CD4-positive, alpha-beta T cell treated with Interleukin-6 for 4 hours (primary cell): Measurements from ENCODE around the gene HOXA9.

Experiments
- DNase-seq: peaks from one replicate; pipeline ENCODE4 v3.0.0-alpha.2; 2020; ENCODE audit warnings: mixed read lengths

HOXA9 gene

DNA sequence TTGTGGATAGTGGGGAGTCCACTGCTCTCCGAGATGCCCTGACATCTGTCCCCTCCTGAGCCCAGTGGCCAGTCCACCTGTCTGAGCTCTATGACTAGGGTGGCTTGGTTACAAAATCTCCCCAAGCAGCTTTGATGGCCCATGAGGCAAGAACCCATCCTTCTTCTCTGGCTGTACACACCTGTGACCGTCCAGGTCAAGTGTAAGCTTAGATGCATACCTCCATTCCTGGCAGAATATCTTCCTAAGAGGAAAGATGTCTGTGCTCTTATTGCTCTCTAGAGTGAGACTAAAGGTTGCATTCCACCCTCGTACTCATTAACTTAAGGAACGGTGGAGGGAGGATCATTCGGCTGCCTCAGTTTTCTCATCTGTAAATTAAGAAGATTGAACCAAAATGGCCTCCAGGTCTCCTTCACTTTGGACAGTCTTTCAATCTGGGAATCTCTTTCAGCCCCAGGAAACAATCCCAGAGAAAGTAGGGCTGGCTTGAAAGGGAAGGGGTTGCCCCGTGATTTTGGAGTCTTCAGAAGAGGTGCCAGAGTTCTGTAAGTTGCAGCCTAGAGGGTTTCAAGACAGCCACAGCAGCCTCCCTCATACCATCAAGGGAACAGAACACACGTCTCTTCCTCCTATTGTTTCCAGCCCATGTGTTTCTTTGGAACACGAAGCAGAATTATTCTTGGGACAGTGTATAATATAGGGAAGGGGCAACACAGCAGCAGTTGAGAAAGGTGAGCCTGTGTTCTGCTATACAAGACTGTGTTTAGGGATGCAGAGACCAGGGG, 40.2 kb downstream of the HOXA9 start:
- DNase-seq = no peak

DNA sequence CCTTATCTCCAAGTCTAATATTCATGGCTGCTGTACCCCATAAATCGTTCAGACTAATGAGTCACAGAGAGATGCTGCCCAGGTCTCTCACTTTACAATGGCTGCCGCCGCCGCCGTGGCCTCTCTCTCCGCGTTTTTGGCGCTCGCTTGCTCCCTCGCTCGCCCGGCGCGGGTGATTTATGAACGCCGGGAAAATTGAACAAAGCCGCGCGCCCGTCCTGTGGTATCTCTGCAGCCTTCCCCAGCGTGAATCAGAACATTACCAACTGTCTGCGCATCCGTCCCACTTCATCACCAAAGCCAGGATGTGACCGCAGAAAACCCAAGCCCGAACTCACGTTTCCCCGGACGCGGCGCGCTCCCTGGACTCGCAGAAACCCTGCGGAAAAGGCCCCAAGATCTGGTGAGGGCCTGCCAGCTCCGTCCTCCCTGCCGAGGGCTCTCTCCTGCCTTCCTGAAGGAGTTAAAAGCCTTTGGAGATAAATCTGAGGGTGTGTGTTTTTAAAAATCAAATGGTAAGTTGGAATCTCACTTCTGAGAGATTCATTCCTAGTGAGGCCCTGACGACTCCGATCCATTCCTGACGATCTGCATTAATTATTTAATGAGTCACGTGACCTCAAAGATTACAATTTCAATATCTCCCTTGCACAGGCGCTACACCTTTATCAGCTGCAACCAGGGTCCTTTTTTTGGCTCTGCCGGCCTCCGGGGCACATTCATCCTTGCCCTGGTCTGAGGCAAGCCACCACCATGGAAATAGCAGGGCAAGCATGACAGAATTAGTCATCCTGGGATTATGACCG, 41.0 kb downstream of the HOXA9 start:
- DNase-seq = no peak

GRCh38 chr7:27123477-27124053, 41.8 kb downstream of the HOXA9 start:
- no peak for DNase-seq

DNA sequence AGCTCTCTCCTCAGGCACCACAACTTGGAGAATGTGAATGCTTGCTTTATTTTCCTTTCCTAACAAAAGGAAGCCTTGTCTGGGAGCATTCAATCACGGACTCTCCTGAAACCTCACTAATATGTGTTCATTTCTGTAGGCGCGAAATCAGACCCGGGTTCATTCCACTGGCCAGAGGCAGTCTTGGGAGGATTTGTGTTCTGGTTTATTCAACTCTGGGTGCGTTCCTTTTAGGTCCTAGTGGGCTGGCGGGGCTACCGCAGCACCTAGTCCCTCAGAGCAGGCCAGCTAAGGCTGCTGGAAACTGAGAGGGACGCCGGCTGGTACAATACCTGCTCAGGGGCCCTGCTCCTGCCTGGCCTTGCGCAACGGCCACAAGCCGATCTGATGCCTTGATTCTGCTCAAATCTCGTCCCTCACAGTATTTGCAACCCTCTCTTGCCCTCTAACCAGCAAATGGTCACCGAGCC, 42.3 kb downstream of the HOXA9 start:
- no peak for DNase-seq

GRCh38 chr7:27122077-27122910, 43.0 kb downstream of the HOXA9 start:
- DNase-seq = no peak

GRCh38 chr7:27121684-27122076, 43.7 kb downstream of the HOXA9 start:
- no peak for DNase-seq

GRCh38 chr7:27119412-27119911, 45.9 kb downstream of the HOXA9 start:
- no peak for DNase-seq

DNA sequence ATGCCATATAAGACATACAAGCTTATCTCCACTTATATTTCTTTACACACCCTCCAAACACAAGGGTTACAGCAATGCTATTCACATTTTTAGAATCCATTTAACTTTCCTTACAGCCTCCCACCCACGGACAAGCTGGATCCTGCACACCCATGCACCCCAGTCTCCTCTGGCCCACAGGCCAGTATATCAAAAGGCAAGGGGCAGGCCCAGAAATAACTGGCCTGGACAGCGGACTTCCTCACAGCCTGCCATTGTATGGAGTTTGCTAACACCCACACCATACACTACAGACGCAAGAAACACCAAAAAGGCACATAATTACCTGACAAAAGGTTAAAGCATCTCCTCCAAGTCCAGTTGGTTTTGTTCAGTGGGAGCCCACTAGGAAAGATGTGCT, 46.8 kb downstream of the HOXA9 start:
- no peak for DNase-seq

DNA sequence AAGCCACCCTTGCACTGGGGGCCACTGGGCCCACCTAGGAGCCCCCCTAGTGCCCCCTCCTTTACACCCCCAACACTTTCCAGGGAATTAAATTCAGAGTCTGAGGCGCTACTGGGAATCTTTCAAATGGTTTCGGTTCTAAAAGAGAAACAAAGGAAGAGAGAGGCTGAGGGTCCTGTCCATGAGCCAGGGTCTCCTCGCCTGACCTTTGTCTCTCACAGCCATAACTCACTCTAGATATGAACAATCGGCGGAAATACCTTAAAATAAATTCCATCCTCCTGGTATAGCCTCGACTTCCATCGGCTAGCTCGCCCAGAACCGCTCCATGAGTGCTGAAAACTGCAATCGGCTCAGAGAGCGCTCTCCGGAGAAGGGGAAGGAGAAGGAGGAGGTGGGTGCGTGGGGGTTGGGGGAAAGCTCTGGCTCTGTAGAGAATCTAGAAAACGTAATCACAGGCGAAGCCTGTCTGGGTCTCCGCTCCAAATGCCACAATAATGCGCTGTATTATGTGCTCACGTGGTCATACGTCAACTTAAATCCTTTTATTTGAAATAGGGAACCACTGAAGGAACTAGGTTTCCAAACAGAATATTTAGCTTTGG, 47.3 kb downstream of the HOXA9 start:
- no peak for DNase-seq

DNA sequence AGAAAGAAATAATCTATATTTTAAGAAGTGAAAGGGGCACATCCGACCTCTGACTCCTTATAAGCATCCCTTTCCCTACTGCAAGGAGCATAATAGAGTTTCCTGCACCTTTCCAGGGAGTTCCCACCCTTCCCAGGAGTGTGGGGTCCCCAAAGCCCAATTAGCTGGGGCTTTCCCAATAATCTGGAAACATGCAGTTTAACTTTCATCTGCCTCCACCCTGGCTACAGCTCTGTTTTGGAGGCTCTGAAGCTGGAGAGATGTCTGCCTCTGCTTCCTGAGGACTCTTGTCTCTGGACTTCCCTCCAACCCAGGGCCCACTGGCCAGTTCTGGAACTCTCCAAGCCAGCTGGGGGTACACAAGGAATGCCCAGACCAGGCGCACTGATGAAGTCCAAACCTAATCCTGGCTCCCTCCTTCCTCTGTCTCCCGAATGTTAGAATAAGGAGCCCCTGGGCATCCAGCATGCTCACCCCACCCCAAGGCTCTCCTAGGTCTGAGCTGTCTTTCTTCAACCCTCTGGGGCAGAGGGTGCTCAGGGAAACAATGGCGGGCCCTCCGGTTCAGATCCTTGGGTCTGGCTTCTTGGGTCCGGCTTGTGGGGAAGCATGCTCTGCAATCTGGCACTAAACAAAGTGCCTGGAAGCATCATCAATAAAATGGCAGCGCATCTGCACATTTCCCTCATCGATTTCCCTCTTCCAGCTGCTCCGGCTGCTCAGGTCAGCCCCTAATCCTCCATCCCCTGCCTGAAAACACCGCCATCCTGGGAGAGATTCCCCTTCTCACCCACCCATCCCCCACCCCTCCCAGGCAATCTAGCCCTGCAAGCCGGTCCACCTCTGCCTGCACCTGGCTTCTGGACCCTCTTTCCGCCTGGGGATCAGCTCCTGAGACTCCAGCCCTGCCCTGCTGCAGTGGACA, 48.1 kb downstream of the HOXA9 start:
- DNase-seq = no peak

DNA sequence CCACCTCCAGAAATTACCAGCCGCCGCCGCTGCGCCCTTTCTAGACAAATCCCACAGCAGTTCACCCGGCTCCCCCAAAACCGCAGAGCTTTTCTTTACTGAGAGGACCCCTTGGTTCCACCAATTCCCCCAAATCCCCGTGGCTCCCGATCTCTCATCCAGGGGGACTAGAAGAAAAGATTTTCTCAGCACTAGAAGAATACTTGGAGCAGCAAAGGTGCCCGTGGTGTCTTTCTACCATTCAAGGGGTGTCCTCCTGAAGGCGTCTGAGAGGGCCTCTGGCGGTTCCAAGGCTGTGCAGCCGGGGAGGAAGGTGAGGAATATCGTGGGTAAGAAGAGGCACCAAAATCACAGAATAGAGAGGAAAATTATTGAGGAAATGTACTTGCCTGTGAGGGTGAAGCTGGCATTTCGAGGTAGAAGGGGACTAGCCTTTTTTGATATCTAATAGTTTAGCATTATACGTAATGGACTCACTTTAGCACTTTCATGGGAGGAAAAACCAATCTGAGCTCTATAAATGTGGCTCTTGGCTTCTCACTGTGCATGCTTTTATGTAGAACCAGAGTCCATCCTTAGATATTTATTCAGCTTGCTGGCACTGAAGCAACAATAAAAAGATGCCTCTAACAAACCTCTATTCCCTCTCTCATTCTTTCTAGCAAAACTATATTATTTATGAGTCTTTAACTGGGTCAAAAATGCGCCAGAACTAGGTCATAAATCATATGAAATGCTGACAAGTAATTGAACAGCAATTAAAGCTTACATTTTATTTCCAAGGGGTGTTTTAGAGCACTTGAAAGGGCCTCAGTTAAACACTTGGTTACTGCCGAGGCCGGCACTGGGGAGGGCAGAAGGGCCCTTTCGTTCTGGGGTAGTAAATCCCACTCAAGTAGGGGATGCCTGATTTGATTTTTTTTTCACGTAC, 49.0 kb downstream of the HOXA9 start:
- no peak for DNase-seq

DNA sequence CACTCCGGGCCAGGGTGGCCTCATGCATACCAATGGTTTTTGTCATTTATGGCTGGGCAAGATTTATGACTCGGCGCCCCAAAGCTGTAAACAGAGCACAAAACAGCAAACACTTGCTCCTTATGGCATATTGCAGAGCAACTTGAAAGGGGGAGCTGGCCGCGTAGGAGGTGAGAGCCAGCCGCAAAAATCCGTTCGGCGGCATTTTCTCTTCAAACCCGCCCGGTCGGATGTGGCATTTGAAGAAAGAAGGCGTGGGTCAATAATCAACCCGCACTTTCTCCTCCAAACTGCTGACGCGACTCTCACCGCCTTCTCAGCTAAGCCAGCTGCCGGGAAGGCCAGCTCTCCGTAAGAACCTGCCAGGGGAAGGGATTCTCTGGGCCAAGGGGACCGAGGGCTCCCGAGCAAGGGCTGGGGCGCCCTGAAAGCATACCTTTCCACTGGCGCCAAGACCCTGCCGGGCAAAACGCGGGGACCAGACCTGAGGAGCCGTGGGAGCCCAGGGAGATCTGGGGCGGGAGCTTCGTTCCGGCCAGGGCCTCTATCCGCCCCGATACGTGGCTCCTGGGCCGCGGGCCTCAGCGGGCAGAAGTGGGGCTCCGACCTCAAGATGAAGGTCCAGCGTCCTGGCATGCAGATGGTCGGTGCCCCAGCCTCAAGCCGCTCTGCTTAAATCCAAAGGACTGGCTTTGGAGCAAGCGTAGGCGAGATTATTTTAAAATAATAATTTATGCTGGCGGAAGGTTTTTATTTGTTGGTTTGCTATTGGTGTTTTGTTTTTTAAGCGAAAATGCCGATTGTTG, 49.9 kb downstream of the HOXA9 start:
- no peak for DNase-seq

DNA sequence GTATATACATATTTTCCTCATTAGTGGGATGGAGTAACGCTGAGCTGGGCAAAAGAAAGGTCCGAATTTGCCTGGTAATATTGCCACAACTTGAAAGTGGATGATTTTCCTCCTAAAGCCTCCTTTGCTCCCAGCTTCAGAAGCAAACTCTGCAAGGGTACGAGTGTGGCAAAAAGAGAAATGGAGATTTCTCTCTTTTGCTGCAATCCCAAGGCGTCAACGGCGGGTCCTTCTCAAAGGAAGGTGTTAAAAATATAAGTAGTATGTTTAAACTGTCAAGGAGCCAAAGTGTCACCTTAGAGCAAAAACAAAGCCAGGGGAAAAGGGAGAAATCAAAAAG, 50.5 kb downstream of the HOXA9 start:
- no peak for DNase-seq

- DNase-seq = no peak
Observed at GRCh38 chr7:27113991-27114769, 51.2 kb downstream of the HOXA9 start.

GRCh38 chr7:27112955-27113949, 52.1 kb downstream of the HOXA9 start:
- no peak for DNase-seq
